A673 (cell line): Measurements from ENCODE around the gene NFRKB. TPM values are rescaled to one million over a fixed set of nuclear protein-coding genes. Genes with fewer than 3 reads are reported as not detected.

Experiments used
- BruUV-seq: library from RNA; stranded (reverse); fragments of 400-500 nt; replicated peaks from 2 replicates; lab custom pipeline; 2021; lab: Mats Ljungman, UMichigan
- CTCF ChIA-PET: fragments of 300-600 bp; sonication (Branson Sonifier 250); formaldehyde crosslinking; loops from one replicate; lab custom pipeline; 2022; ENCODE audit warnings: antibody characterized with exemption; lab: Charles Lee
- POLR2A ChIA-PET: fragments of 300-600 bp; sonication (Branson Sonifier 250); formaldehyde crosslinking; loops from one replicate; lab custom pipeline; 2022; ENCODE audit warnings: antibody characterized with exemption; ENCODE audit not compliant: low non-redundant PET; lab: Charles Lee
- DNase-seq: peaks from one replicate; pipeline ENCODE4 v3.0.0-alpha.2; 2015; ENCODE audit warnings: low spot score
- H3K27ac ChIP-seq: fragments of 200-600 bp; sonication (generic); 2 replicates; pipeline ENCODE4 v1.5.1; 2016; ENCODE audit warnings: mixed run types, low read depth, mild to moderate bottlenecking, mixed read lengths, antibody characterized with exemption, low read length; ENCODE audit not compliant: poor library complexity, severe bottlenecking
- H3K27me3 ChIP-seq: fragments of 200-600 bp; sonication (generic); replicated peaks from 2 replicates; pipeline ENCODE4 v1.6.1; 2017; ENCODE audit warnings: mixed run types, low read depth, mild to moderate bottlenecking, mixed read lengths, antibody characterized with exemption, low read length; ENCODE audit not compliant: insufficient read depth, poor library complexity
- H3K36me3 ChIP-seq: fragments of 200-600 bp; sonication (generic); 2 replicates; pipeline ENCODE4 v1.6.1; 2016; ENCODE audit warnings: mixed run types, mild to moderate bottlenecking, mixed read lengths, antibody characterized with exemption, low read length; ENCODE audit not compliant: insufficient read depth, poor library complexity, severe bottlenecking
- H3K4me1 ChIP-seq: fragments of 200-600 bp; sonication (generic); 2 replicates; pipeline ENCODE4 v1.6.1; 2017; ENCODE audit warnings: mixed run types, mild to moderate bottlenecking, mixed read lengths, antibody characterized with exemption, low read length; ENCODE audit not compliant: insufficient read depth, poor library complexity, severe bottlenecking
- H3K4me3 ChIP-seq: fragments of 200-600 bp; sonication (generic); 2 replicates; pipeline ENCODE4 v1.5.1; 2016; ENCODE audit warnings: low read depth, mixed run types, mild to moderate bottlenecking, mixed read lengths, low read length; ENCODE audit not compliant: poor library complexity, severe bottlenecking
- H3K9me3 ChIP-seq: fragments of 200-600 bp; sonication (generic); 2 replicates; pipeline ENCODE4 v1.6.1; 2016; ENCODE audit warnings: mixed run types, low read depth, mild to moderate bottlenecking, mixed read lengths, antibody characterized with exemption, low read length; ENCODE audit not compliant: poor library complexity, severe bottlenecking
- CTCF ChIP-seq: fragments of 300-800, 200-600 bp; sonication (generic); conservative IDR thresholded peaks from 2 replicates; pipeline ENCODE4 v1.5.1; 2017; ENCODE audit warnings: low read depth, mild to moderate bottlenecking, antibody characterized with exemption, low read length, moderate library complexity, mixed read lengths
- EZH2 ChIP-seq: fragments of 200-600 bp; sonication (generic); IDR thresholded peaks from 2 replicates; pipeline ENCODE4 v1.6.1; 2017; ENCODE audit warnings: borderline replicate concordance, low read depth, mild to moderate bottlenecking, mixed read lengths, antibody characterized with exemption, low read length; ENCODE audit not compliant: poor library complexity, severe bottlenecking
- intact Hi-C: fragments of 100-400 bp; cut with micrococcal nuclease; formaldehyde crosslinking; loops from one replicate; pipeline ENCODE4 v1.10.0; 2022; ENCODE audit not compliant: unreplicated experiment
- total RNA-seq: library from RNA; stranded (reverse); gene quantifications from 2 replicates; pipeline ENCODE4 v1.2.3, GENCODE V29; 2021

Gene NFRKB
- total RNA-seq, 1 experiment from 2014 or later = 54.5 TPM

- no peaks in the 10 kb centered on the region for H3K4me1 ChIP-seq
- H3K36me3 ChIP-seq = peaks cover 23% of the 10 kb centered on the region
- H3K9me3 ChIP-seq = no peaks in the 10 kb centered on the region
- no peak overlapping the region for H3K27ac ChIP-seq
- H3K4me3 ChIP-seq = no peak overlapping the region
- POLR2A ChIA-PET = no interaction called here
- intact Hi-C loops = no loop called here
- CTCF ChIA-PET = no interaction called here
- no peaks in the 10 kb centered on the region for H3K27me3 ChIP-seq
- TF ChIP-seq CTCF = no peak
- TF ChIP-seq EZH2 = no peak
- no TSS peak for BruUV-seq
- DNase-seq = no peak
Measured at GRCh38 chr11:129918361-129918760, 23.0 kb upstream of the NFRKB start.

GRCh38 chr11:129917231-129917630, 21.9 kb upstream of the NFRKB start:
- intact Hi-C loops = no loop called here
- Histone ChIP-seq H3K4me1 (no peaks in the 10 kb centered on the region), H3K27ac (no peak overlapping the region), H3K27me3 (no peaks in the 10 kb centered on the region), H3K9me3 (no peaks in the 10 kb centered on the region), H3K36me3 (peaks cover 18% of the 10 kb centered on the region), H3K4me3 (no peak overlapping the region)
- ChIA-PET CTCF (interaction anchor here (0.6 kb wide), 1 partner anchor 215 kb away, joined by 3 read pairs; no protein-coding TSS in a partner anchor), POLR2A (no interaction called here)
- DNase-seq = no peak
- no peak for TF ChIP-seq EZH2
- no TSS peak for BruUV-seq

GRCh38 chr11:129911298-129911697, 15.9 kb upstream of the NFRKB start:
- ChIA-PET POLR2A (no interaction called here), CTCF (no interaction called here)
- H3K4me3 ChIP-seq = no peak overlapping the region
- TF ChIP-seq EZH2 = no peak
- no peak for TF ChIP-seq CTCF
- DNase-seq = no peak
- H3K9me3 ChIP-seq = no peaks in the 10 kb centered on the region
- no peaks in the 10 kb centered on the region for H3K27me3 ChIP-seq
- H3K27ac ChIP-seq = no peak overlapping the region
- H3K4me1 ChIP-seq = no peaks in the 10 kb centered on the region
- no TSS peak for BruUV-seq
- intact Hi-C loops = no loop called here
- peaks cover 13% of the 10 kb centered on the region for H3K36me3 ChIP-seq

- ChIA-PET POLR2A (no interaction called here), CTCF (no interaction called here)
- DNase-seq = no peak
- Histone ChIP-seq H3K4me3 (no peak overlapping the region), H3K4me1 (no peaks in the 10 kb centered on the region), H3K27ac (no peak overlapping the region), H3K9me3 (no peaks in the 10 kb centered on the region), H3K27me3 (no peaks in the 10 kb centered on the region), H3K36me3 (peaks cover 11% of the 10 kb centered on the region)
- no TSS peak for BruUV-seq
- intact Hi-C loops = no loop called here
- TF ChIP-seq CTCF (no peak), EZH2 (no peak)
Measured at GRCh38 chr11:129910360-129910759, 15.0 kb upstream of the NFRKB start.
